RWPE2 (cell line): ENCODE data around the gene SUSD6.

Experiments
- ATAC-seq: fragments of 200-7000 bp; cut with Tn5 transposase; 3 replicates; pipeline ENCODE4 v1.9.1; 2021; ENCODE audit warnings: low read depth
- DNase-seq: peaks from one replicate; pipeline ENCODE4 v3.0.0-alpha.2; 2020; ENCODE audit warnings: low spot score
- H3K27ac ChIP-seq: fragments of 450-650 bp; 2 replicates; pipeline ENCODE4 v1.5.1; 2017; ENCODE audit warnings: mild to moderate bottlenecking; ENCODE audit not compliant: poor library complexity, severe bottlenecking
- H3K27me3 ChIP-seq: fragments of 250-450 bp; sonication (Bioruptor Pico); 2 replicates; pipeline ENCODE4 v1.5.1; 2021; ENCODE audit warnings: mild to moderate bottlenecking, moderate library complexity; ENCODE audit not compliant: insufficient read depth, poor library complexity, severe bottlenecking
- H3K36me3 ChIP-seq: fragments of 250-450 bp; sonication (Bioruptor Pico); 2 replicates; pipeline ENCODE4 v1.5.1; 2020; ENCODE audit warnings: low read depth, mild to moderate bottlenecking, moderate library complexity
- H3K4me1 ChIP-seq: fragments of 250-450 bp; sonication (Bioruptor Pico); 2 replicates; pipeline ENCODE4 v1.5.1; 2021; ENCODE audit warnings: mild to moderate bottlenecking, moderate library complexity; ENCODE audit not compliant: insufficient read depth, poor library complexity, severe bottlenecking
- H3K4me3 ChIP-seq: fragments of 250-450 bp; sonication (Bioruptor Pico); 2 replicates; pipeline ENCODE4 v1.5.1; 2021; ENCODE audit warnings: mild to moderate bottlenecking, moderate library complexity; ENCODE audit not compliant: severe bottlenecking
- H3K9me3 ChIP-seq: fragments of 250-450 bp; sonication (Bioruptor Pico); 2 replicates; pipeline ENCODE4 v1.5.1; 2021; ENCODE audit warnings: mild to moderate bottlenecking, moderate library complexity; ENCODE audit not compliant: severe bottlenecking
- TF ChIP-seq, protein P1 (sequence below): fragments of 450-650 bp; IDR thresholded peaks from one replicate; pipeline ENCODE4 v1.5.1; 2017; ENCODE audit warnings: mild to moderate bottlenecking, moderate library complexity; ENCODE audit not compliant: poor library complexity, severe bottlenecking

SUSD6 gene, protein sequence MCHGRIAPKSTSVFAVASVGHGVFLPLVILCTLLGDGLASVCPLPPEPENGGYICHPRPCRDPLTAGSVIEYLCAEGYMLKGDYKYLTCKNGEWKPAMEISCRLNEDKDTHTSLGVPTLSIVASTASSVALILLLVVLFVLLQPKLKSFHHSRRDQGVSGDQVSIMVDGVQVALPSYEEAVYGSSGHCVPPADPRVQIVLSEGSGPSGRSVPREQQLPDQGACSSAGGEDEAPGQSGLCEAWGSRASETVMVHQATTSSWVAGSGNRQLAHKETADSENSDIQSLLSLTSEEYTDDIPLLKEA

DNA sequence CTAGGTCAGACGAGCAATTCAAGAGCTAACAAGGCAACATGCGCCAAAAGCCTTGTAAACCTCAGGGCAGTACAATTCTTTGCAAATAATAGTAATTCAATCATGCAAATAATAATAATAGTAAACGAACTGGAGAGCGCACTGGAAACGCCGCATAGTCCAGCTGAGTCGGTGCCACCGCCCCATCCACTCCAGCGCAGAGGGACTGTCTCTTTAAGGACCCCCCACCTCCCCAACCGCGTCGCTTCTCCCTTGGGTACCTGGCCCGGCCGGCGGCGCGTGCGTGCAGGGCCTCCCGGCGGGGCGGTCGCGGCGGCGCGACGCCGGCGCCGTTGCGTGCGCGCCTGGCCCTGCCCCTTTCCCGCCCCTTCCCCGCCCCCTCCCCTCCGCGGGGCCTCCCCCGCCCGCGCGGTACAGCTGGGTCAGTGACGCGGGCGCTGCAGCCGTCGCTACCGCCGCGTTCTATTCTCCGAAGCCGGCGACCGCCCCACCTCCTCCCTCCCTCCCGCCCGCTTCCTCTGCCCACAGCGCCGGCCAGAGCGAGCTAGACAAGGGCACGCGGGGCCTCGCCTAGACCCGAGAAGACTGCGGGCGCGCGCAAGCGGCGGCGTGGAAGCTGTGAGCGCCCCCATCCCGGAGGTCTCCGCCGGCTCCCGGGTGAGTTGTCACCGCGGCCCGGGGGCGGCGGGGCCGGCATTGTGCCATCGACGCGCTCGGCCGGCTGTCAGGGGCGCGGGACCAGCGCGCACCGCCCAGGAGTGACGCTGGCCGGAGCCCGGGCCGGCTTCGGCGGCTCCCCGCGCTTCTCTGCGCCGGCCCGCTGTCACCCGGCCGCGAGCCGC lies at the start of gene SUSD6:
TSS of gene SUSD6 (plus strand) at position 425 of the 842 bp plus-strand sequence. CDS start 46,997 bp downstream, outside the sequence.
- DNase-seq, result peak; percentile 94
- peak within 1 kb of the TSS; percentile 57 for H3K27ac ChIP-seq
- H3K9me3 ChIP-seq, result no peaks in the 10 kb centered on the region
- peak; percentile 75 for ATAC-seq
- H3K4me3 ChIP-seq, result peak within 1 kb of the TSS; percentile 100
- TF ChIP-seq, protein P1, sequence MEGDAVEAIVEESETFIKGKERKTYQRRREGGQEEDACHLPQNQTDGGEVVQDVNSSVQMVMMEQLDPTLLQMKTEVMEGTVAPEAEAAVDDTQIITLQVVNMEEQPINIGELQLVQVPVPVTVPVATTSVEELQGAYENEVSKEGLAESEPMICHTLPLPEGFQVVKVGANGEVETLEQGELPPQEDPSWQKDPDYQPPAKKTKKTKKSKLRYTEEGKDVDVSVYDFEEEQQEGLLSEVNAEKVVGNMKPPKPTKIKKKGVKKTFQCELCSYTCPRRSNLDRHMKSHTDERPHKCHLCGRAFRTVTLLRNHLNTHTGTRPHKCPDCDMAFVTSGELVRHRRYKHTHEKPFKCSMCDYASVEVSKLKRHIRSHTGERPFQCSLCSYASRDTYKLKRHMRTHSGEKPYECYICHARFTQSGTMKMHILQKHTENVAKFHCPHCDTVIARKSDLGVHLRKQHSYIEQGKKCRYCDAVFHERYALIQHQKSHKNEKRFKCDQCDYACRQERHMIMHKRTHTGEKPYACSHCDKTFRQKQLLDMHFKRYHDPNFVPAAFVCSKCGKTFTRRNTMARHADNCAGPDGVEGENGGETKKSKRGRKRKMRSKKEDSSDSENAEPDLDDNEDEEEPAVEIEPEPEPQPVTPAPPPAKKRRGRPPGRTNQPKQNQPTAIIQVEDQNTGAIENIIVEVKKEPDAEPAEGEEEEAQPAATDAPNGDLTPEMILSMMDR, result no peak
- no peaks in the 10 kb centered on the region for H3K36me3 ChIP-seq
- H3K4me1 ChIP-seq, result peaks cover 28% of the 10 kb centered on the region
- no peaks in the 10 kb centered on the region for H3K27me3 ChIP-seq

DNA sequence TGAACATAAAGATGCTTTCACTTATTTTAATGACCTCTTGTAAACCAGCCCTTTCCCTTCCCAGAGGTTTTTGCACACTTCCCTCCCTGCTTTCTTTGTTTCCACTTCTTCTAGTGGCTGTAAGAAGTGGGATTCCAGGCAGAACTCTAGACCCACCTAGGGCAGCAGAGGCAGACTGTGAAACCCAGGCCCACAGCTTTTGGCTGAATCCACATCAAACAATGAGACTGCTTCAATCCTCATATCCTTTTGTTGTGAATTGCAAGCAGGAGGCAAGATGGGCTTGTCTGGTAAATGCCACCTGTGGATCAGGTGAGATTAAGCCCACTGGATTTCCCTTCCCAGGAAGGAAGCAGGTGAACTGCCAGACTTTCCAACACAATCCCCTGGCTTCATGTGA lies 49.5 kb upstream of the SUSD6 start:
- DNase-seq (no peak), ATAC-seq (no peak)
- H3K27ac ChIP-seq, result no peak overlapping the region
- no peaks in the 10 kb centered on the region for H3K4me1 ChIP-seq
- TF ChIP-seq, protein P1, result no peak
- no peaks in the 10 kb centered on the region for H3K36me3 ChIP-seq
- H3K27me3 ChIP-seq, result peaks cover 63% of the 10 kb centered on the region
- no peak overlapping the region for H3K4me3 ChIP-seq
- H3K9me3 ChIP-seq, result no peaks in the 10 kb centered on the region

DNA sequence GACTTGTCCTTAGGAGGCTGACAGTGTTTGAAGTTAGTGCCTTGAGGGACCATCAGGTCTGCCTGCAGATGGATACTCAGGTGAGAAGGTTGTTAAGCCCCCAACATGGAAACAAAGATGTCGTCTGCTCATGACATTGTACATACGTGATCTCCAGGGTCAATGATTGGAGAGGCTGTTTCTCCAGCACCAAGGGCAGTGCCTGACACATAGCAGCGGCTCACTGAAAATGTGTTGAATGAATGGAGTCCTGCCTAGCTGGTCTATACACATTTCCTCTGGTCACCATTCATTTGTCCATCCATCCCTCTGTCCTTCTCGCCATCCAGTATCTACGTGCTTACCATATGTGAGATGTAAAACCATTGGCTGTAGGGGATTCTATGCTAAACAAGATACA lies 43.8 kb upstream of the SUSD6 start:
- no peak overlapping the region for H3K27ac ChIP-seq
- peaks cover 91% of the 10 kb centered on the region for H3K27me3 ChIP-seq
- H3K4me3 ChIP-seq, result no peak overlapping the region
- TF ChIP-seq, protein P1, result no peak
- H3K36me3 ChIP-seq, result no peaks in the 10 kb centered on the region
- DNase-seq (no peak), ATAC-seq (no peak)
- no peaks in the 10 kb centered on the region for H3K9me3 ChIP-seq
- H3K4me1 ChIP-seq, result no peaks in the 10 kb centered on the region

DNA sequence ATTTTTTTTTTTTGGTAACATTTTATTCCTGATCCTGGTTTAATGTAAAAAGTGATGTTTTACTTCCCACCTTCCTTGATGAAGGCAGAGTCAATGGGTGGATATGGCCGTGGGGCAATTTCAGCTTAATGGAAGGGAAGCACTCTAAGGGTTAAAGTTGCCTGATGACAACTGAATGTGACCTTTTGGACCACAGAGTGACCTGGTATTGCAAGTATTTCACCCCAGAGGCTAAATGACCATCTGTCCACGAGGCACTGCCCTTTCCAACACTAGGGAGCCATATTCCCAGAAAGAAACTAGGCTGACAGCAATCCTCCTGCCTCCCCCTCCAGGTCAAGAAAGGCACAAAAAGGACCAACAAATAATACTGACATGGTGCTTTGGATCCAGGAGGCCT lies 41.5 kb upstream of the SUSD6 start:
- Histone ChIP-seq H3K27me3 (peaks cover 97% of the 10 kb centered on the region), H3K9me3 (no peaks in the 10 kb centered on the region), H3K4me1 (peaks cover 1% of the 10 kb centered on the region), H3K4me3 (no peak overlapping the region), H3K27ac (no peak overlapping the region), H3K36me3 (no peaks in the 10 kb centered on the region)
- TF ChIP-seq, protein P1, result no peak
- no peak for DNase-seq
- no peak for ATAC-seq
